OCI-LY3 (cell line): ENCODE measurements around the gene CBFA2T2.

ENCODE experiments used
- CTCF ChIP-seq: fragments of 200-600, 300-600 bp; sonication (generic); IDR thresholded peaks from 2 replicates; pipeline ENCODE4 v1.5.1; 2014; ENCODE audit warnings: antibody characterized with exemption, low read length, low read depth
- EZH2phosphoT487 ChIP-seq: fragments of 200-600 bp; shearing (Covaris generic); IDR thresholded peaks from 2 replicates; pipeline ENCODE4 v1.6.1; 2018; ENCODE audit warnings: antibody characterized with exemption, mixed run types, low read depth

DNA sequence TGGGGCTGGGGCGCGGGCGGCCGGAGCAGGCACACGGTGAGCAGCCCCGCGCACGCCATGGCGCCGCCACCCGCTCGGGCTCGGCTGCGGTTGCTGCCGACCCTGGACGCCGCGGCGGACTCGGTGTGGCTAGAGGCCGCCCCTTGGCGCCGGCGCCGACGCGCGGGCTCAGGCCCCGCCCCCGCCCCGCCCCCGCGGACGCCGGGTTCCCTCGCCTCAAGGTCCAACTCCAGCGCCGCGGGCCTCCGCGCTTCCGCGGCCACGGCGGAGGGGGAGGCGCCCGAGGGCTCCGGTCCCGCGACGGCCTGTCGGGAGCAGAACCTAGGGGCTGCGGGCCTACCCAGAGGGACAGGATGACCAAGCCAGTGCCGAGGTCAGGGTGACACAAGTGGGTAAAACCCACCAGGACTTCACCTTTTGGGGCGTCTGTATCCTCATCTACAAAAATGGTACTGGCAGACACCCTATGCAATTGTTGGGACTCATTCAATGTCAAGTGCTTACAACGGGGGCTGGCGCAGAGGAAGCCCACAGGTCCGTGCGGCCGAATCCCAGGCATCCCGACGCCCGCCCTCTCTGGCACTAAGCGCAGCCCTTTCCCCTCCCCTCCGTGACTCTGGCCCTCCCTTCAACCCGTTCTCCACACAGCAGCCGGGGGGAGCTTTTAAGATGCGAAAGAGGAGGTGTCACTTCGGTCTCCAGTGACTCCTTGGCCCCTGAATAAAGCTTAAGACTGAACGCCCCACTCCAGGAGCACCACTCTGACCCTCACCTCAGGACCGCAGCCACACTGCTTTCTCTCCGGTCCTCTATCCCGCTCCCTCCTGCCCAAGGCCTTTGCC, 184.6 kb downstream of the CBFA2T2 start, which contains the start of gene NECAB3:
- TF ChIP-seq CTCF (no peak), EZH2phosphoT487 (no peak)
